HG03575 (cell line): ENCODE measurements around the gene HBB.
"Not testable (repeated sequence)": the region's sequence is repeated elsewhere in the genome, so short reads cannot be mapped to it uniquely, and the experiment has no call there.

ENCODE experiments used
- ATAC-seq: cut with Tn5 transposase; IDR thresholded peaks from one replicate; pipeline ENCODE4 v1.9.1; 2021; ENCODE audit not compliant: unreplicated experiment, insufficient number of reproducible peaks, low FRiP score; ENCODE audit errors: extremely low read depth

The HBB gene

GRCh38 chr11:5226732-5227310, at the start of gene HBB:
Gene HBB, minus strand, starts transcription at chr11:5227071. Its CDS starts 50 bp downstream, at chr11:5227021.
- no peak for ATAC-seq

- ATAC-seq = no peak
These were observed 48.7 kb upstream of the HBB start for GRCh38 chr11:5275369-5276110.

- ATAC-seq = no peak
These were observed 47.5 kb upstream of the HBB start for GRCh38 chr11:5274395-5274794.

- no peak for ATAC-seq
These were observed 45.6 kb upstream of the HBB start for GRCh38 chr11:5272395-5273017.

- no peak for ATAC-seq
These were observed 42.9 kb upstream of the HBB start, which contains the start of gene HBE1 for GRCh38 chr11:5269715-5270147. Gene HBE1, minus strand, starts transcription at chr11:5269945. Its CDS starts 55 bp downstream, at chr11:5269890.

- no peak for ATAC-seq
These were observed 40.2 kb upstream of the HBB start for GRCh38 chr11:5267033-5267563.

- ATAC-seq = no peak
These were observed 39.7 kb upstream of the HBB start for GRCh38 chr11:5266609-5267008.

GRCh38 chr11:5265832-5266231, 39.0 kb upstream of the HBB start:
- no peak for ATAC-seq

GRCh38 chr11:5258543-5259262, 31.8 kb upstream of the HBB start:
- no peak for ATAC-seq

GRCh38 chr11:5257296-5257695, 30.4 kb upstream of the HBB start:
- ATAC-seq = no peak

- not testable (repeated sequence) for ATAC-seq
These were observed 28.0 kb upstream of the HBB start, which contains the start of gene HBG2 for GRCh38 chr11:5254646-5255413. Gene HBG2, minus strand, starts transcription at chr11:5254781. Its CDS starts 53 bp downstream, at chr11:5254728.

GRCh38 chr11:5254023-5254422, 27.2 kb upstream of the HBB start:
- ATAC-seq = not testable (repeated sequence)

GRCh38 chr11:5253440-5253839, 26.6 kb upstream of the HBB start:
- not testable (repeated sequence) for ATAC-seq

GRCh38 chr11:5252919-5253265, 26.0 kb upstream of the HBB start:
- no peak for ATAC-seq

- ATAC-seq = no peak
These were observed 25.5 kb upstream of the HBB start for GRCh38 chr11:5252192-5252918.

- ATAC-seq = no peak
These were observed 24.9 kb upstream of the HBB start for GRCh38 chr11:5251746-5252145.

GRCh38 chr11:5250543-5251204, 23.8 kb upstream of the HBB start:
- no peak for ATAC-seq
